Neural crest cell (in vitro differentiated cells): ENCODE data around the gene FOXR2. TPM values are rescaled to one million over a fixed set of nuclear protein-coding genes. Genes with fewer than 3 reads are reported as not detected.

Experiments used
- DNase-seq: peaks from one replicate; pipeline ENCODE4 v3.0.0; 2021; ENCODE audit warnings: low read depth, mixed read lengths, low spot score
- H3K27ac Mint-ChIP-seq: one replicate; pipeline ENCODE4 v1.8.0; 2021; ENCODE audit warnings: mild to moderate bottlenecking, mixed read lengths; ENCODE audit not compliant: unreplicated experiment
- H3K27me3 Mint-ChIP-seq: 2 replicates; pipeline ENCODE4 v1.8.0; 2021; ENCODE audit warnings: low read depth, mild to moderate bottlenecking, mixed read lengths
- H3K36me3 Mint-ChIP-seq: 2 replicates; pipeline ENCODE4 v1.8.0; 2021; ENCODE audit warnings: low read depth, mild to moderate bottlenecking, mixed read lengths
- H3K4me1 Mint-ChIP-seq: 2 replicates; pipeline ENCODE4 v1.8.0; 2021; ENCODE audit warnings: mixed read lengths
- H3K4me3 Mint-ChIP-seq: one replicate; pipeline ENCODE4 v1.8.0; 2021; ENCODE audit warnings: mild to moderate bottlenecking, mixed read lengths
- H3K9me3 Mint-ChIP-seq: 2 replicates; pipeline ENCODE4 v1.8.0; 2021; ENCODE audit warnings: mixed read lengths
- total RNA-seq: library from RNA; stranded (reverse); gene quantifications from 2 replicates; pipeline ENCODE4 v1.2.1, GENCODE V29; 2021
- TF ChIP-seq, protein P1 (sequence below): fragments of 200-600 bp; sonication (generic); conservative IDR thresholded peaks from 2 replicates; pipeline ENCODE4 v1.5.0; 2021; ENCODE audit warnings: antibody characterized with exemption, mild to moderate bottlenecking

The FOXR2 gene
- total RNA-seq, 1 donor from 2014 or later = not detected

DNA sequence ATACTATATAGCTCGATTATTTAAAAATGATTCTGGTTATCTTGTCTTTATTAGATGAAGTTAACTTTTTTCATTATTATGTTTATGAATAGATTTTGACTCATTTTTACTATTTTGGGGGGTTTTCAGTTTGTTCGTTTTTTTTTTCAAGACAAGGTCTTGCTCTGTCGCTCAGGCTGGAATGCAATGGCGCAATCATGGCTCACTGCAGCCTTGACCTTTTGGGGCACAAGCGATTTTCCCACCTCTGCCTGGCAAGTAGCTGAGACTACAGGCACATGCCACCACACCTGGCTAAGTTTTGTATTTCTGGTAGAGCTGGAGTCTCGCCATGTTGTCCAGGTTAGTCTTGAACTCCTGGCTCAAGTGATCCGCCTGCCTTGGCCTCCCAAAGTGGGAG lies 24.9 kb upstream of the FOXR2 start:
- DNase-seq = no peak
- peaks cover 17% of the 10 kb centered on the region for H3K9me3 Mint-ChIP-seq
- H3K36me3 Mint-ChIP-seq = peaks cover 1% of the 10 kb centered on the region
- H3K27ac Mint-ChIP-seq = no peak overlapping the region
- TF ChIP-seq, protein P1, sequence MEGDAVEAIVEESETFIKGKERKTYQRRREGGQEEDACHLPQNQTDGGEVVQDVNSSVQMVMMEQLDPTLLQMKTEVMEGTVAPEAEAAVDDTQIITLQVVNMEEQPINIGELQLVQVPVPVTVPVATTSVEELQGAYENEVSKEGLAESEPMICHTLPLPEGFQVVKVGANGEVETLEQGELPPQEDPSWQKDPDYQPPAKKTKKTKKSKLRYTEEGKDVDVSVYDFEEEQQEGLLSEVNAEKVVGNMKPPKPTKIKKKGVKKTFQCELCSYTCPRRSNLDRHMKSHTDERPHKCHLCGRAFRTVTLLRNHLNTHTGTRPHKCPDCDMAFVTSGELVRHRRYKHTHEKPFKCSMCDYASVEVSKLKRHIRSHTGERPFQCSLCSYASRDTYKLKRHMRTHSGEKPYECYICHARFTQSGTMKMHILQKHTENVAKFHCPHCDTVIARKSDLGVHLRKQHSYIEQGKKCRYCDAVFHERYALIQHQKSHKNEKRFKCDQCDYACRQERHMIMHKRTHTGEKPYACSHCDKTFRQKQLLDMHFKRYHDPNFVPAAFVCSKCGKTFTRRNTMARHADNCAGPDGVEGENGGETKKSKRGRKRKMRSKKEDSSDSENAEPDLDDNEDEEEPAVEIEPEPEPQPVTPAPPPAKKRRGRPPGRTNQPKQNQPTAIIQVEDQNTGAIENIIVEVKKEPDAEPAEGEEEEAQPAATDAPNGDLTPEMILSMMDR = no peak
- H3K4me3 Mint-ChIP-seq = no peak overlapping the region
- no peaks in the 10 kb centered on the region for H3K4me1 Mint-ChIP-seq
- H3K27me3 Mint-ChIP-seq = no peaks in the 10 kb centered on the region

DNA sequence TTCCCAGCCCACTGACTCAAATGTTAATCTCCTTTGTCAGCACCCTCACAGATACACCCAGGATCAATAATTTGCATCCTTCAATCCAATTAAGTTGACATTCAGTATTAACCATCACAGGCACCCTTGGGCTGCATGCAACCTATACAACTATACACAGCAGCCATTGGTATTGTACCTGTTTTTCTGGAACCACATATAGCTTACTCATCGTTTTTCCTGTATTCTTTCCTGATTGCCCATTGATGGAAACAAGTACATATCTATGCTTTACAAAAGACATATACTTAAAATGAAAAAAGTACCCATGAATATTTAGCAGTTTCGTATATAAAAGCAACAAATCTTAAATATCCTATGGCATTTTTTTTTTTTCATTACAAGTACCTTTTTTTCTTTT lies 3.7 kb upstream of the FOXR2 start:
- DNase-seq = no peak
- H3K9me3 Mint-ChIP-seq = peaks cover 21% of the 10 kb centered on the region
- TF ChIP-seq, protein P1 = no peak
- no peaks in the 10 kb centered on the region for H3K4me1 Mint-ChIP-seq
- H3K36me3 Mint-ChIP-seq = peaks cover 2% of the 10 kb centered on the region
- no peak overlapping the region for H3K27ac Mint-ChIP-seq
- H3K27me3 Mint-ChIP-seq = no peaks in the 10 kb centered on the region
- no peak overlapping the region for H3K4me3 Mint-ChIP-seq

GRCh38 chrX:55624403-55624802 lies 1.2 kb downstream of the FOXR2 start:
- no peaks in the 10 kb centered on the region for H3K36me3 Mint-ChIP-seq
- no peaks in the 10 kb centered on the region for H3K27me3 Mint-ChIP-seq
- no peak overlapping the region for H3K27ac Mint-ChIP-seq
- no peaks in the 10 kb centered on the region for H3K4me1 Mint-ChIP-seq
- H3K9me3 Mint-ChIP-seq = peaks cover 17% of the 10 kb centered on the region
- H3K4me3 Mint-ChIP-seq = no peak overlapping the region
- TF ChIP-seq, protein P1 = no peak
- no peak for DNase-seq

DNA sequence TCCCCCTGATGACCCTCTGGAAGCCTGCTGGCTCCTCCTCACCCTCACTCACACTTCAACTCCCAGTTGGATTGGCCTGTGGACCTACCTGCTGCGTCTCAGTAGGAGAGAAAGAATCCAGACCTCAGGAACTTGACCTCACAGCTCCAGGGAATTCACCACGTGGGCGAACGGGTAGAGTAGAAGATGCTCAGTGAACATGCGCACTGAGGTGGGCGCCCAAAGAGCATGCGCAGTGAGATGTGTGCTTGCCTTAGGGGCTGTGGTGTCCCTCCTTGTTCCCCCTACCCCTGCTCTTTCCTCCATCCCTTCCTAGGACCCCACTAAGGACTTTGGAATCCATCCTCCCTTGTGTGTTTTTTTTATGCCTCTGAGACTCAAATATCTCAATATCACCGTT lies 12.9 kb downstream of the FOXR2 start:
- H3K36me3 Mint-ChIP-seq = no peaks in the 10 kb centered on the region
- H3K9me3 Mint-ChIP-seq = peaks cover 11% of the 10 kb centered on the region
- H3K4me1 Mint-ChIP-seq = no peaks in the 10 kb centered on the region
- H3K27ac Mint-ChIP-seq = no peak overlapping the region
- DNase-seq = no peak
- no peak overlapping the region for H3K4me3 Mint-ChIP-seq
- TF ChIP-seq, protein P1 = no peak
- H3K27me3 Mint-ChIP-seq = no peaks in the 10 kb centered on the region

DNA sequence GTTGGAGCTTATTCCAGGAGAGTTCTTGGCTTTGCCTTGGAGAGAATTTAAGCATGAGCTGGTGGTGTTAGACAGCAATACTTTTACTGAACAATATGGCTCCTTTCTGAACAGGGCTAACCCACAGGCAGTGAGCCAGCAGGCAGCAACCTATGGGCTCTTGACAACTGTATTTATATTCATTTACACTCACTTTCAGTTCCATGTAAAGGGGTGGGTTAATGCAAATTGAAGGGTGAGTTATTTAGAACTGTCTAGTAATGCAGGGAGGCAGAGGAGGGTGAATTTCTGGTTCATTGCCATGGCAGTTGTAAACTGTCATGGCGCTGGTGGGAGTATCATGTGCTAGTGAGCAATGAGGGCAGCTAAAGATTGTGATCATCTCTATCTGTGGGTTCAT lies 15.7 kb downstream of the FOXR2 start:
- Mint-ChIP-seq H3K4me3 (no peak overlapping the region), H3K27me3 (peaks cover 7% of the 10 kb centered on the region), H3K4me1 (no peaks in the 10 kb centered on the region), H3K36me3 (no peaks in the 10 kb centered on the region), H3K27ac (no peak overlapping the region), H3K9me3 (peaks cover 16% of the 10 kb centered on the region)
- DNase-seq = no peak
- TF ChIP-seq, protein P1 = no peak

DNA sequence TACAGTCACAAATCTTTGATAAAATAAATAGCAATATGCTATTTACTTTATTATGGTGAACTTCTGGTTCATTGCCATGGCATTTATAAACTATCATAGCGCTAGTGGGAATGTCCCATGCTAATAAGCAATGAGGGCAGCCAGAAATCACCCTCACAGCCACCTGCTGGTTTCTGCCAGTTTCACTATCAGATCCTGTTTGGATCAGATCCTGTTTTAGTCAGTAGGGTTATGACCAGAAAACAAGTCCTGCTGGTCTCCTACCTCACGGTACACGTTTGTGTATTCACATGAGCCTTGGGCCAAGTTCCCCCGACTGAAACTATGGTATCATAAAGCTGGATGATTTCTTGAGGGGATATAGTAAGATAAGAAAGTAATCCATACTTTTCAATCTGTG lies 17.7 kb downstream of the FOXR2 start:
- H3K4me1 Mint-ChIP-seq = no peaks in the 10 kb centered on the region
- no peaks in the 10 kb centered on the region for H3K36me3 Mint-ChIP-seq
- no peak overlapping the region for H3K27ac Mint-ChIP-seq
- H3K27me3 Mint-ChIP-seq = peaks cover 7% of the 10 kb centered on the region
- DNase-seq = no peak
- no peak overlapping the region for H3K4me3 Mint-ChIP-seq
- H3K9me3 Mint-ChIP-seq = peaks cover 15% of the 10 kb centered on the region
- TF ChIP-seq, protein P1 = no peak
